Muscle of leg (tissue), 11 donors: ENCODE data around the gene ME3. TPM values are rescaled to one million over a fixed set of nuclear protein-coding genes. Genes with fewer than 3 reads are reported as not detected.
"Not testable (repeated sequence)": the region's sequence is repeated elsewhere in the genome, so short reads cannot be mapped to it uniquely, and the experiment has no call there.

Source experiments
- DNase-seq: peaks from one replicate; pipeline ENCODE4 v3.0.0; 2013
- H3K27ac ChIP-seq: one replicate; pipeline ENCODE4 v1.5.1; 2013; ENCODE audit warnings: mild to moderate bottlenecking, low read length, control low read depth
- H3K27me3 ChIP-seq: one replicate; pipeline ENCODE4 v1.6.1; 2013; ENCODE audit warnings: low read length; ENCODE audit not compliant: control insufficient read depth, insufficient read depth
- H3K36me3 ChIP-seq: one replicate; pipeline ENCODE4 v1.6.1; 2013; ENCODE audit warnings: low read length; ENCODE audit not compliant: control insufficient read depth, insufficient read depth
- H3K4me1 ChIP-seq: one replicate; pipeline ENCODE4 v1.6.1; 2013; ENCODE audit warnings: low read length; ENCODE audit not compliant: control insufficient read depth, insufficient read depth
- H3K4me3 ChIP-seq: one replicate; pipeline ENCODE4 v1.5.1; 2013; ENCODE audit warnings: low read length, control low read depth
- H3K9me3 ChIP-seq: replicated peaks from 2 replicates; pipeline ENCODE4 v1.6.1; 2013; ENCODE audit warnings: low read depth, low read length; ENCODE audit not compliant: control insufficient read depth
- WGBS: methylation state at CpG from one replicate; pipeline ENCODE4 v1.1.5; 2013; ENCODE audit warnings: missing lambda C conversion rate; ENCODE audit not compliant: insufficient coverage; 5-methylcytosine and 5-hydroxymethylcytosine counted together
- polyA plus RNA-seq, 8 donors: library from polyadenylated mRNA; unstranded; fragments of 120-200 nt; gene quantifications; one replicate each; pipeline versions ENCODE4 v1.2.1 to v1.2.3, GENCODE V29; 2013; ENCODE audit warnings: inconsistent platforms in 1 of 8, low replicate concordance in 1 of 8; ENCODE audit not compliant: insufficient read length in 8 of 8, insufficient read depth in 1 of 8
- total RNA-seq: library from RNA; stranded (reverse); fragments of 120-200 nt; gene quantifications from one replicate; pipeline ENCODE4 v1.2.4, GENCODE V29; 2013

Gene ME3
- total and polyA plus RNA-seq, 9 donors: 7.0 to 12.4 (median 9.9) TPM

DNA sequence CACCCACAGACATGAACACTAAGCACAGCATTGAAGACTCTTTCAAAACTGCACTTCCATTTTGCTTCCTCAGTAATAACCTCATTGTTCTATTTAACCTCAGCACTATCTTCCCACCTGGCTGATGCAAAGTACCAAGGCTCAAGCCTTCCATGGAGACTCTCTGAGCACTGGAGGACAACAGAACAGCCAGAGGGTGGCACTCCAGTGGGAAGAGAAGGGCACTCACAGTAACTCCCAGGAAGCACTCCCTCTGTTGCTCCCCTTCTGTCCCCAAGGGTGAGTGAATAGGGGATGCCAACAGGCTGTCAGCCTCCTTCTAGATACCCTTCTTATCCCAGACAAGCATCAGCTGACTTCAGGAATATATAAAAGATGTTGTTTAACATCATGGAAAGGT, 3.5 kb downstream of the ME3 start:
- Histone ChIP-seq H3K27me3 (no peaks in the 10 kb centered on the region), H3K36me3 (no peaks in the 10 kb centered on the region), H3K4me1 (peaks cover 9% of the 10 kb centered on the region), H3K27ac (no peak overlapping the region), H3K9me3 (no peaks in the 10 kb centered on the region), H3K4me3 (no peak overlapping the region)
- DNase-seq: no peak

DNA sequence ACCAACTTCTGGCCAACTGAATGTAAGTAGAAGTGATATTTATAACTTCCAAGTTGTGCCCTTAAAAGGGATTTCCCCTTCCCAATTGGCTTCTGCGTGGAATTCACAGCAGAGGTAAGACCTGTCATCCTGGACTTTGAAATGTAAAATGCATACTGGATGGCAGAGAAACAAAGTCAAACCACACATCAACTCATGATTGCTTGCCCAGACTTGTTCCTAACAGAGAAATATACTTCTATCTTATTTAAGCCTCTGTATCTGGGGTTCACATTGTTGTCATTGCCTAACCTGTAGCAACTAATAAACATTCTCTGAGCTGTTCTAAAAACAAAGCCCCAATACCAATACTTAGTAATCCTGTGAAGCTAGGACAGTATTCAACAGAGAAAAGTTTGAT, 6.2 kb downstream of the ME3 start:
- H3K9me3 ChIP-seq: no peaks in the 10 kb centered on the region
- DNase-seq: no peak
- H3K4me1 ChIP-seq: no peaks in the 10 kb centered on the region
- H3K36me3 ChIP-seq: no peaks in the 10 kb centered on the region
- H3K4me3 ChIP-seq: no peak overlapping the region
- H3K27me3 ChIP-seq: no peaks in the 10 kb centered on the region
- no CpG with 5 or more reads among the region's 1 CpG for WGBS
- no peak overlapping the region for H3K27ac ChIP-seq

DNA sequence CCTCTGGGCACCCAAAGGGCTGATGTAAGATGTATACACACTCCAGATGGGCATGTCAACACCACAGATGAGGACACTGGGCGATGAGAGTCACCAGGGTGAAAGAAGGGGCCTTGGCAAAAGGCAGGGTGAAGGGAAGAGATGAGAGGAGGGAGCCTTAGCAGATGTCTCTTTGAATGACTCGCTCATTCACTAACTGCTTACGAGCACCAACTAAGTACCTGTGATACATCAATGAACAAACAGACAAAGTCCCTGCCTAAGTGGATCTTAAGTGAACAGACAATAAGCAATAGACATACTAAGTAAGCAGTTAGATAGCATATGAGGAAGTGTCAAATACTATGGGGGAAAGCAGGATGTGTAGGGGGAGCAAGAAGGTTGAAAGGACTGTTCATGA, 7.5 kb downstream of the ME3 start:
- DNase-seq: no peak

DNA sequence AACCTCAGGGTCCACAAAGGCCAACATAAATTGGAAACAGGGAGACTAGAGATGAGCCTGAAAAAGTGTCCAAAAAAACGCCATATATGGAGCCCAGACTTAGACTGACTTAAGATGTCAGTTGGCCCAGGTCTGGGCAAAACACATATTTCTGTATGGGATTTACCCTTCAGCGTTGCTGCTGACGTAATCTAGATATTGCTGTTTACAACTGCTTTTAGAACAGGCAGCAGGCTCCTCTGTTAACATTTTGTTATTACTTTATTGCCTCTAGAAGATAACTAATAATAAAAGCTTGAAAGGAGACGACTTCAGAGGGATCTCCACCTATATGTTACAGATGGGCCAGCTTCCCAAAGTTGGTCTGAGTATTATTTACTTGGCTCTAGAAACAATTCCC, 8.7 kb downstream of the ME3 start:
- no peaks in the 10 kb centered on the region for H3K4me1 ChIP-seq
- no peak overlapping the region for H3K27ac ChIP-seq
- H3K27me3 ChIP-seq: no peaks in the 10 kb centered on the region
- peak; percentile 26 for DNase-seq
- no peak overlapping the region for H3K4me3 ChIP-seq
- WGBS: 50% methylated on average over 1 of the region's 4 CpGs
- H3K9me3 ChIP-seq: no peaks in the 10 kb centered on the region
- H3K36me3 ChIP-seq: no peaks in the 10 kb centered on the region

More for the DNA sequence above, 7.5 kb downstream of the ME3 start:
- no peaks in the 10 kb centered on the region for H3K4me1 ChIP-seq
- no peaks in the 10 kb centered on the region for H3K9me3 ChIP-seq
- no peaks in the 10 kb centered on the region for H3K27me3 ChIP-seq
- no peaks in the 10 kb centered on the region for H3K36me3 ChIP-seq
- no CpG with 5 or more reads among the region's 3 CpGs for WGBS
- no peak overlapping the region for H3K27ac ChIP-seq
- no peak overlapping the region for H3K4me3 ChIP-seq

DNA sequence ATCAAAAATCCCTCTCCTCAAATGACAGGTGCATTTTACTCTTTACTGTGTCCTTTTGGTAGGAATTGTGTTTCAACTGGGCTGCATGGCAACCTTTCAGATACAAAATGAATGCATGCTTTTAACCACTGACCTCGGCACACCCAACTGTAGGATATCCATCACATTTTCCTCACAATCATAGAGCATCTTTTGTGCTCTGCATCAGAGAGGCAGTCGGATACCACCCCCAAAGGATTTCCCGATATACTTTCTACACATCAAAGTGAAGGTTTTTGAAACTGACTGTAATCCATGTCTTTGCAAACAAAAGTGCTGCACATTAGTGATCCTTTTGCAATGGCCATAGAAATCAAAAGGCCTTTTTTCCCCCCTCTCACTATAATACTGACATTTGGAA, 9.1 kb downstream of the ME3 start:
- WGBS: 78% methylated on average over 2 of the region's 3 CpGs
- Histone ChIP-seq H3K36me3 (no peaks in the 10 kb centered on the region), H3K27me3 (no peaks in the 10 kb centered on the region), H3K4me1 (no peaks in the 10 kb centered on the region), H3K4me3 (no peak overlapping the region), H3K27ac (no peak overlapping the region), H3K9me3 (no peaks in the 10 kb centered on the region)
- no peak for DNase-seq

DNA sequence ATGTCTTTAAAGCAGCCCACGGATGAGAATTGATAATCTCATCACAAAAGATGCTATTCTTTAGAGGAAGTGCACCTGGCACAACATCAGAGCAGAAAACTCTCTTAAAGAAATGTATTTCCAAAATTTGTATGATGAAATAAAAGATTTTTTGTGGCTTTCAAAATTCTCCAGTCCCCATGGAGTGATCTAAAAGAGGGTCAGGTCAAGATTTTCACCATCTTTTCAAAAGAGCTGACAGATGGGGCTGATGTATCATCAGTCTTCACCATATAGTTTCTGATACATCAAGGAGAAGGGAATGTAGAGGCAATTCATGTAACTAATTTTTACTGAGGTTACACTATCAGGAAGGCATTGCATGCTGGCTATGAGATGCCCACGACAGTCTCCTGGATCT, 11.7 kb downstream of the ME3 start:
- H3K4me3 ChIP-seq: no peak overlapping the region
- H3K9me3 ChIP-seq: no peaks in the 10 kb centered on the region
- no peaks in the 10 kb centered on the region for H3K27me3 ChIP-seq
- WGBS: no CpG with 5 or more reads among the region's 2 CpGs
- no peak overlapping the region for H3K27ac ChIP-seq
- H3K4me1 ChIP-seq: no peaks in the 10 kb centered on the region
- no peaks in the 10 kb centered on the region for H3K36me3 ChIP-seq
- no peak for DNase-seq

DNA sequence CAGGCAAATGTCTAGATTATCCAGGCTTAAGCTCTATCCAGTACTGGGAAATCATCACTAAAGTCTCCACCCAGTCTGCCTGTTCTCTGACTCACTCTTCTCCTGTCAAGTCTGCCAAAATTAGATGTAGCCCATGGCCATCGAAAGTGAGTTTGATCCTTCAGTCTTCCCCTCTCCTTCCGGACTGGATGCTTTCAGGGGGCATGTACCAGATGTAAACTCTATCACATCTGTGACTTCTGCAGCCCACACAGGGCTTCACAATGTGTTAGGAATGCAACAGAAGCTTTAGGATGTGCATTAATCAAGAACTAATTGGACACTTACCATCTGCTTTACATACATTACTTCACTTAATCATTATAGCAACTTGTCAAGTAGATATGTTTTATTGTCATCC, 12.3 kb downstream of the ME3 start:
- DNase-seq: peak; percentile 39
- H3K9me3 ChIP-seq: no peaks in the 10 kb centered on the region
- H3K36me3 ChIP-seq: no peaks in the 10 kb centered on the region
- H3K27ac ChIP-seq: no peak overlapping the region
- H3K27me3 ChIP-seq: no peaks in the 10 kb centered on the region
- no peak overlapping the region for H3K4me3 ChIP-seq
- no peaks in the 10 kb centered on the region for H3K4me1 ChIP-seq
- WGBS: 17% methylated on average over 1 of the region's 2 CpGs

DNA sequence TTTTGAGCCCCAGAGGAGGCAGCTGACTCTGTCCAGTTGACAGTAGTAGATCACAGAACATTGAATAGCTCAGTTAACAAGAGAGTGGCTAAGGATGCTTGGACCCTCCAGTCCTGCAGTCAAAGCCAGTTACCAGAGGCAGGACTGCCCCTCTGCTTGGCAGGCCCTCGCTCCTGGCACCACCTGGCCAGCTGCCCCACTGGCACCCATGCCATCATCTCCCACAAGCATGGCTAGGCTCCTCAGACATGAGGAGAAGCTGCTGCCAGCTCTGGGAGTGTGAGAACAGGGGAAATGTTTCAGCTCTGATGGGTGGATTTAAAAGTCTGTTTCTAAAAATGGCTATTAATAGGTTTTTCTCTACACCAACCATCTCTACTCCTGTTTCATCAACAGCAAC, 13.9 kb downstream of the ME3 start:
- WGBS: no CpG with 5 or more reads among the region's 1 CpG
- Histone ChIP-seq H3K36me3 (no peaks in the 10 kb centered on the region), H3K4me3 (no peak overlapping the region), H3K27me3 (no peaks in the 10 kb centered on the region), H3K9me3 (no peaks in the 10 kb centered on the region), H3K4me1 (no peaks in the 10 kb centered on the region), H3K27ac (no peak overlapping the region)
- DNase-seq: no peak

DNA sequence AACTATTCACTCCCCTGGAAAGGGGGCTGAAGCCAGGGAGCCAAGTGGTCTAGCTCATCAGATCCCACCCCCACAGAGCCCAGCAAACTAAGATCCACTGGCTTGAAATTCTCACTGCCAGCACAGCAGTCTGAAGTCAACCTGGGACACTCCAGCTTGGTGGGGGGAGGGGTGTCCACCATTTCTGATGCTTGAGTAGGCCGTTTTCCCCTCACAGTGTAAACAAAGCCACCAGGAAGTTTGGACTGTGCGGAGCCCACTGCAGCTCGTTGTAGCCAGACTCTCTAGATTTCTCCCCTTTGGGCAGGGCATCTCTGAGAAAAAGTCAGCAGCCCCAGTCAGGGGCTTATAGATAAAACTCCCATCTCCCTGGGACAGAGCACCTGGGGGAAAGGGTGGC, 27.2 kb downstream of the ME3 start:
- not testable (repeated sequence) for H3K4me1 ChIP-seq, DNase-seq, H3K9me3 ChIP-seq, H3K36me3 ChIP-seq, H3K4me3 ChIP-seq, H3K27me3 ChIP-seq, H3K27ac ChIP-seq
- 82% methylated on average over 3 of the region's 3 CpGs for WGBS

DNA sequence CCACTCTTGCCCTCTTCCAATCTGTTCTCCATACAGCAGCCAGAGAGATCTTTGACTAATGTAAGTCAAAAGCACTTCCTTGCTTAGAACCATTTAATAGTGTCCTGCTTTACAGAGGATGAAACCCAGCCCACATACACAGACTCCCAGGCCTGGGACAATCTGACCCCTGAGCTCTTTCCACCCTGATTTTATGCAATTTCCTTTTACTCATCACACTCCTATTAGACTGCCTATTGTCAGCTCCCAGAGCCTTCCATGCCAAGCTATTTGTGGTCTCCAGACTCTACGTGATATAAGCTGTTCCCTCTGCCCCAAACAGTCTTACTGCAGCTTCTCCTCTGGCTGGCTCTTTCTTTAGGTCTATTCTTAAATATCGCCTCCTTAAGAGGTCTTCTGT, 28.1 kb downstream of the ME3 start:
- Histone ChIP-seq H3K36me3 (no peaks in the 10 kb centered on the region), H3K9me3 (peaks cover 2% of the 10 kb centered on the region), H3K4me1 (no peaks in the 10 kb centered on the region), H3K27me3 (no peaks in the 10 kb centered on the region), H3K4me3 (no peak overlapping the region), H3K27ac (no peak overlapping the region)
- no peak for DNase-seq
- 81% methylated on average over 2 of the region's 2 CpGs for WGBS

DNA sequence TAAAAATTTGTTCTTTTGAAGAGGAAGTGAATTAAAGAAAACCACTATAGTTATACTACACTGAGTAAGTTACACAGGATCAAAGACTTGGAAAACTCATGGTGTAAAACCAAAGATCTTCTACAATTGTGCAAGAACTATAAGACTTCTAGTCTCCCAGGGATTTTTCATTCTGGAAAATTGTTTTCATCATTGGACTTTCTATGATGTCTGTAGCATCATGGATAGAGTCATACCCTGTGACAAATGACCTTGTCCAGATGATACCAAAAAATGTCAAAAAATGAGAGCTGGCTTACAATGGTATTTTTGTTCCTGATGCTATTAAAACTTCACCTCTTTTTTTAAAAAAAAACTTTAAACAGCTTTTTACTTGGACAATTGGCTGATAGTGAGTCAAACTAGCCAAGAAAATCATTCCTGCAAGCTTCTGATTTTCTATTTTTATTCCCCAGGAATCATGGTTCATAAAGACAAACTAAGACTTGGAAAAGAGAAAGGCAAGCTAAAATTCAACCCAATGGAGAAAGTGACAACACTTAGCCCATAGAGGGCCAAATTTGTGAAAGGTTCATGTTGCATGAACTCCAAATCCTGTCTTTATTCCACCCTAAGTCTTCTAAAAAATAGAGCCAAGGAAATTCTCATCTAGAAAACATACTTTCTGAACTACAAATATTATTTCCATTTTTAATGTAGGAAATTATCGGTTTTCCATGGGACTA, 30.7 kb downstream of the ME3 start:
- Histone ChIP-seq H3K9me3 (no peaks in the 10 kb centered on the region), H3K36me3 (no peaks in the 10 kb centered on the region), H3K27ac (no peak overlapping the region), H3K4me3 (no peak overlapping the region), H3K4me1 (no peaks in the 10 kb centered on the region), H3K27me3 (no peaks in the 10 kb centered on the region)
- DNase-seq: peak; percentile 80
- no CpG with 5 or more reads among the region's 1 CpG for WGBS
